ENCODE measurements around the gene TWF2. TPM values are rescaled to one million over a fixed set of nuclear protein-coding genes. Genes with fewer than 3 reads are reported as not detected.

TWF2 gene
- total and polyA plus RNA-seq, 9 of the 15 experiments (the other 6 are each of a cell fraction or from before 2014, with no cell fraction given) = 0.11 to 61.9 (median 29.7) TPM

- TF ChIP-seq REST (IDR thresholded peaks at IDR 0.05; ENCODE audit: borderline replicate concordance) (peak; percentile 37; the same call in 1 of the 2 replicates), REST (CRISPR knock-in tag; IDR thresholded peaks at IDR 0.05; ENCODE audit: low read depth) (no peak), MLLT1 (IDR thresholded peaks at IDR 0.05) (peak in 1 of 2 experiments; percentile 32; a peak in 2 of 4 replicates), NFRKB (IDR thresholded peaks at IDR 0.05; ENCODE audit: low read depth) (peak; percentile 25; the same call in 1 of the 2 replicates)
- TF ChIP-seq, protein P1, sequence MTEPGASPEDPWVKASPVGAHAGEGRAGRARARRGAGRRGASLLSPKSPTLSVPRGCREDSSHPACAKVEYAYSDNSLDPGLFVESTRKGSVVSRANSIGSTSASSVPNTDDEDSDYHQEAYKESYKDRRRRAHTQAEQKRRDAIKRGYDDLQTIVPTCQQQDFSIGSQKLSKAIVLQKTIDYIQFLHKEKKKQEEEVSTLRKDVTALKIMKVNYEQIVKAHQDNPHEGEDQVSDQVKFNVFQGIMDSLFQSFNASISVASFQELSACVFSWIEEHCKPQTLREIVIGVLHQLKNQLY (CRISPR knock-in tag; conservative IDR thresholded peaks at IDR 0.05) = no peak
Measured at GRCh38 chr3:52278510-52279069, 39.6 kb upstream of the TWF2 start, which contains the start of gene WDR82 (continued).

Measured in K562 (cell line).